Activated naive CD4-positive, alpha-beta T cell (primary cell): ENCODE data around the gene GNB5.
"Not testable (repeated sequence)": the region's sequence is repeated elsewhere in the genome, so short reads cannot be mapped to it uniquely, and the experiment has no call there.

ENCODE experiments used
- DNase-seq, 4 experiments: peaks; one replicate each; lab custom pipeline; 2025; lab: John Stamatoyannopoulos, UW

The GNB5 gene

DNA sequence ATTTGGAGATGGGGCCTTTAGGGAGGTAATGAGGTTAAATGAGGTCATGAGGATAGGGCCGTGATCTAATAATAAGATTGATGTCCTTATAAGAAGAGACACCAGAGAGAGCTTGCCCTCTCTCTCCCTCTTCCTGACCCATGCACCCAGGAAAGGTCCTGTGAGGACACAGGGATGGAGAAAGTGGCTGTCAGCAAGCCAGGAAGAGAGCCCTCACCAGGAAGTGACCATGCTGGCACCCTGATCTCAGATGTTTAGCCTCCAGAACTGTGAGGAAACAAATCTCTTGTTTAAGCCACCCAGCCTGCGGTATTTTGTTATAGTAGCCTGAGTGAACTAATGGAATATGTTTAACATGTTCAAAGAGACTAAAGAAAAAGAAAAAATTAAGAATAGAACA is 15.3 kb upstream of the GNB5 start:
- DNase-seq: no peak

DNA sequence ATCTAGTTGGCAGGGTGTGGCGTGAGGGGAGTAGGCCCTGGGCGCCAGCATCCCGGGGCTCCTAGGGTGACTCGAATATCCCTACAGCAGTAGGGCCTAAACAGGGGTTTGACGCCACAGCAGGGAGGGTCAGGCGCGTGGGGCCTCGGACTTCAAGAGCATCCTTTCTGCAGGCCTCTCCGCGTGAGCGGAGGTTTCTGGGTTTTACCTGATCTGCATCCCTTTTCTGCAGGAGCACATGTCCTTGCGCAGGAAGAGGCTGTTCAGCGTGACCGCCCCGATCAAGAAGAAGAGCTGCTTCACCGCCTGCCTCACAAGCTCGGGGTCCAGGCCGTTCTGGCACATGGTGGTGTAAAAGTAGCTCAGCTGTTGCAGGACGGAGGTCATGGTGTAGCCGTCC is 13.5 kb upstream of the GNB5 start:
- no peak for DNase-seq

DNA sequence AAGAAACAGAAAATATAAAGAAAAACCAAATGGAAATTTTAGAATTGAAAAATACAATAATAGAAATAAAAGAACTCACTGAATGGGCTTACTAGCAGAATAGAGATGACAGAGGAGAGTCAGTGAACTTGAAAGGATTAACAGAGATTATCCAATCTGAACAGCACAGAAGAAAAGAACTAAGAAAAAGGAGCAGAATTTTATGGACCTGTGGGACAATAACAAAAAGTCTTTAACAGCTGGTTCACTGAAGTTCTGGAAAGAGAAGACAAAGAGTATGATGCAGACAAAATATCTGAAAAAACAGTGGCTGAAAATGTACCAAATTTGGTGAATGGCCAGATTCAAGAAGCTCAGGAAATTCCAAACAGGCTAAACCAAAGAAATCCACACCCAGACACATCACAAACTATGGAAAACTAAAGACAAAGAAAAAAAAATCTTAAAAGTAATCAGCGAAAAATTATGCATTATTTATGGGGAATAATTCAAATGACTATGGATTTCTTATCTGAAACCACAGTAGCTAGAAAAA is 9.7 kb upstream of the GNB5 start:
- no peak for DNase-seq

DNA sequence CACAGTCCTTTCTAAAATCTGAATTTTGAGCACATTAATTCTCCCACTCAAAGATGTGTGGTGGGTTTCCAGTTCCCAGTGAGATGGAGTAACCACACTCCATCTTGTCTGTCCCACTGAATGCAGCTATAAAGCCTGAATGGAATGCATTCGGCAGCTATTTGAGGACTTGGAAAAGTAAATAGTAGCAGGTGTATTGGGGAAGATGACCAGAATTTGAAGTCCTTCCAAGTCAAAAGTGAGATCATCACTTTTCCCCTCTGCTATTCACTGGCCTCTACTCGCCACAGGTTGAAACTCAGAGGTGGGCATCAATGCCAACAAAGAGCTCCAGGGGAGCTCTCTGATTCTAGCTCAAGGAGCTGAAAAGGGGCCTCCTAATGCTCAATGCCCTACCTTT is 8.1 kb upstream of the GNB5 start:
- DNase-seq: no peak

DNA sequence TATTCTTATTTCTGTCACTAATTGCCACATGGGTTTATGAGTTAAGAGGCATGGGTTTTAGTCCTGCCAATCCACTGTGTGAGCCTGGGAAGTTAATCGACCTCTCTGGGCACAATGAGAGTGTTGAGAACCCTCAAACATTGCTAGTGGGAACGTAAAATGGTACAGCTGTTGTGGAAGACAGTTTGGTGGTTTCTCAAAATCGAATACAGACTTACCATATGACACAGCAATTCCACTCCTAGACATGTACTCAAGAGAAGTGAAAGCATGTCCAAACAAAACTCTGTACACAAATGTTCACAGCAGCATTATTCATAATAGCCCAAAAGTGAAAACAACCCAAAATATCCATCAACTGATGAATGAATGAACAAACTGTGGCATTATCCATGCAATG is 5.7 kb upstream of the GNB5 start:
- DNase-seq: no peak

DNA sequence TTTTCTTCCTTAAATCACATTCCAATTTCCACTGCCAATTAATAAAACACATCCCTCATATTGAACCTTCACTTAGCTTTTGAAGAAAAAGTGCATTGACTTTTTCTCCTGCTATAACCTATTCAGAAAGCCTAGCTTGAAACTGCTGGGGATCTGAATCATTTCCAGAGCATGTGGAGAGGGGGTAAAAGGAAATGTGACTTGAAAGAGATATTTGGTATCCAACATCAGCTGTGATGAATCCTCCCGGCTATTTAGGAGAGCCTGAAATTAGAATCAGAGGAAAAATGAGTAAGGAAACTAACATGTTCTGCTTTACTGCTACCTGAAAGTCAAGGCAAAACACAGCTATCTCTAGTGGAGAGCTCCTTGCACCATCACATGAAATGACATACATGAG is 2.6 kb upstream of the GNB5 start:
- no peak for DNase-seq

DNA sequence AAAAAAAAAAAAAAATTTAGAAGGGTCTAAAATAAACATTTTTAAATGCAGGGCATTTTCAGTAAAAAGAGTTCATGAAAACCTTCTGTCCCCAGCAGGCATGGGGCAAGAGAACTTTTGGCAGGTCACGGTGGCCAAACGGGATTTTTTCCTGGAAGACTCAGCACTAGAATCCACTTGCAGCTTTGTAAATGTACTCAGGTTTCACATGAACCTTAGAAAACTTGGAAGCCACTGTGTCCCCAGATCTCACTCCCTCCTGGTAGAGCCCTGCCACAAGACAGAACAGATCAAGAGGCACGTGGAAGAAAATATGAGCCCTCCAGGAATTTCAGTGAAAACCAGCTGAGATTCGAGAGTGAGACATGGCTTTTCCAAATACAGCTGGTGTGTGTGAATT is 2.1 kb upstream of the GNB5 start:
- no peak for DNase-seq

DNA sequence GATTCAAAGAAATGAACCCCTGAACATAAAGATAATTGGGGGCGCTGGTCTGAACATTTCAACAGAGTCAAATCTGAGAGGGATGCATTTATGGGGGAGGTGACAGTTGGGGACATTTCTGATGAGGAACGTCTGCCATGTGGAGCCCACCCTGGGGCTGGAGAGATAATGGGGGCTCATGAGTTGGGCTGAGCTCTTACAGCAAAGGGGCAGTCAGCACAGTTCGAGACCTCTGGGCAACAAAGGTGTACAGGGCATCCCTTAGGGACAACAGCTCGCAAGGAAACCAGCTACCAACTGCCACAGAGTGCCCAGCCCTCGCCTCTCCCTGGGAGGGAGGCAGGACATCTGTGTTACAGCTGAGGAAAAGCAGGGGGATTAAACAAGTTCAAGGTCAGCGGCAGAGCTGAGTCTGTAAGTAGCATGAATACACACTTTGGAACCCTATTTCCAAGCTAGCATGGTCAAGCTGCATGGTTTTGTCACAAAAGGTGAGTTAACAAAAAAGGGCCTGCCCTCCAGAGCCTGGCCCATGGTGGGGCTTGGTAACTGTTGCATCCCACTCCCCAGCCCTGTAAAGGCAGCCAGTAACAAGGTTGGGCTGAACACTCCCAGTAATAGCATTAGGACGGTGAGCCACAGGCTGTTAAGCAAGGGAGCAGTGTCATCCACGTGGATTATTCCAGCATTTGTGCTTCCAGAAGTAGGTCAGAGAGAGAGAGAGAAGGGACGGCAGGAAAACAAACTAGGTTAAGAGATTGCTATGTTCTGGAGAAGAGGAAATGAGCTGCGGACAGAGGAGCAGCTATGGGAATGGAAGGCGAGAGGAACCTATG is 4.3 kb downstream of the GNB5 start:
- DNase-seq: no peak

DNA sequence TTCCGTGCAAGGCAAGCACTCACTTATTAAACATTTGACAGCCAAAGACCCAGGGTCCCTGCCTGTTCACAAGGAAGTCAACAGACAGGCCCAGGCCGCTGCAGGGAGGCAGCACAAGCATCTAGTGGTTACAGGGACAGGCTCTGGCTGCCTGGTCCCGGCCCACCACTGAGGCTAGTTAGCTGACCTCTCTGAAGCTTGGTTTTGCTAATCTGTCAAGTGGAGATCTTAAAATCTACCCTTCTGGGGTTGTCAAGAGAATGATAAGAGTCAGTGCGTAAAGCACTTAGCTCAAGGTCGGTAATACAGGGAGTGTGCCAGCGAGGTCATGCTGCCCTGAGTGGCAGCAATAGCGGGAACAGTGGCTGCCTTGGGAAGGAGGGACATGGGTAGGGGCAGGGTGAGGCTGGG is 6.0 kb downstream of the GNB5 start:
- no peak for DNase-seq

DNA sequence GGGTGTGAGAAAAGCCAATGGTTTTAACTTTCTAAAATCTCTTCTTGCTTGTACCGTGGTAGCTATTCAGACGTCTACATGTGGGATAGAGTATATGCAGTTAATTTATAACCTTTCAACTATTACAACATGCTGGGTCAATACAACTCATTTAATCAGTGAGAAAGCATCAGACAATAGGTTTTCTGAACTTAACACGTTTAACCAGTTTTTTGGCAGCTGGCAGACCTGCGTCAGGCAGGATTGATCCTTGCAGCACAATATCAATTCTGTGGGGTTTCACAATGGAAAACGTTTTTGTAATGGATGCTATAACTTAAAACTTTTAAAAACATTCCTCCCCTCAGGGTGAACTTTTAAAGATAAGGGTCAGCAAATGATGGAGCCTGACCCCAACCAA is 6.5 kb downstream of the GNB5 start:
- no peak for DNase-seq

DNA sequence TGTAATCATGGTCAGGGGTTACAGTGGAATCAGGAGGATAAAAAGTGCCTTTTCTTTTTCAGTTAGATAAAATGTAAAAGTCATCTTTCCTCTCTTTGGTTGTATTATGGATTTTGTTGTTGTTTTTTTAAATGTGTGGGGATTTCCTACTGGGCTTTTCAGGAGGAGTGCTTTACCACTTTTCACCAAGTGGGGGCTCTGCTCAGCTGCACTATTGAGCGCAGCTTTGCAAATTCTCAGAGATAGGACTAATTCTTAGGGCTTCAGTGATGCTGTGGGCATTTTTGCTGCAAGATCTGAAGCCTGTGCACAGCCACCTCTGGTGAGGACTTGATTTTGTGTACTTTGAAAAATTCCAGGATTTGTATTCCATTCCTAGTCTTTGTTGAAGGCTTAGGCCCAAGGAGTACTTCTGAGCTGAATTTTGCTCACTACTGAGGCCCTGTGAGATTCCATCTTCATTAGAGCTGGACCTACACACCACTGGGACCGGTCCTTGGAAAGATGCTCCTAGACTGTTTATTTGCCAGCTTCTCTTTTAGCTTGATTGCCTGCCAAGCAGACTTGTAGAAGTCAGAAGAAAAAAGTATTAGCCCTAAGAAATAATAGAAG is 7.5 kb downstream of the GNB5 start:
- no peak for DNase-seq

DNA sequence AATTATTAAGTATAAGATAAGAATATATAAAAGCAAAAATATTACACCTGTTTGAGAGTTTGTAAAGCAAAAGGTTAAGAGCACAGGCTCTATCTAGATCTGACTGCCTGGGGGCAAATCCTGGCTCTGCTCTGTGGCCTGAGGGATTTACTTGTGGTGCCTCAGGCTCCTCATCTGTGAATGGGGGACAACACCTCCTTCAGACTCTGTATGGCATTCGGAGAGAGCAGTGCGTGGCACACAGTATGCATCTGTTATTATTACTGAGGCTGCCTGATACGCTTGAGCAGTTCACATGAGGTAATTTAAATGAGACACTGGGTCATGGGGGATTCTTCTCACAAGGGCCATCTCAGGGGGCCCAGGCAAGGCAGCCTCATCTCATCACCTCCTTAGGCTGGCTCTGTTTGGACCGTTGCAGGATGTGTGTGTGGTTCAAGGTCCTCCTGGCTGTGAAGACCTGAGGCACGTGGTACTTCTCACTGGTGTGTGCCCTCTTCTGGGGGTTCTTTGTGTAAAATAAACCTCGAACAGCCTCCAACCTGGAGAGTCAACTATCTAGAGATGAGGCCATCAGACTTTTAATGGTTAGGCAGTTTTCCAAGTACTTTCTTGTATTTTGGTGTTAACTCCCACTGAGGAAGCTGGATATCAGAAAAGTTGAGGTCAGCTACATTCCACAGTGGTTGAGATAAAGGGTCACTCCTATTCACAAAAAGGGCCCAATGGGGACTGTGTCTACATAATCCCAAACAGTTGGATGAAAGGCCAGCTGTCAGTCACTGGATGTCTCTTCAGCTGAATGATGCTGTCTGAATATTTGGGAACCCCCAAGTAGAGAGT is 9.0 kb downstream of the GNB5 start:
- DNase-seq: no peak

DNA sequence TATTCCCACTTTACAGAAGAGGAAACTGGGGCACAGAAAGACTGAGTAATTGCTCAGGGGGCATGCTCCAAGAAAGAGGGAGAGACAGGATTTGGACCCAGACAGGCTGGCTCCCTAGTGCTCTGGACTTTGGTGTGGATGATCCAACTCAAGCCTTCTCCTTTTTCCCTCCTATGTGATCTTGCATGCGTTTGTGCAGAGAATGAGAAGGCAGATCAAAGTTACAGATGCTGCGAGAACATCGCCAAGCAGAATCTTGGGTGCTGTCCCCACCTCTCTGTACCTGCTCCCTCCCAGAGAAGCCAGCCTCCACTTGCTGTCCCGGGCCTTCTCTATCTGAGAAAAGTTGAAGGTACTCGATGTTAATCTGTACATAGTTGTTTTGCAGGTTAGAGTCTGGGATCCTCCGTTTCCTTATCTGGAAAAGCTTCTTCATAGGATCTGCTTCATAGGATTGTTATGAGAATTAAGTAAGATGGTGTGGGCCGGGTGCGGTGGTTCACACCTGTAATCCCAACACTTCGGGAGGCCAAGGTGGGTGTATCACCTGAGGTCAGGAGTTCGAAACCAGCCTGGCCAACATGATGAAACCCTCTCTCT is 10.2 kb downstream of the GNB5 start:
- DNase-seq: no peak

DNA sequence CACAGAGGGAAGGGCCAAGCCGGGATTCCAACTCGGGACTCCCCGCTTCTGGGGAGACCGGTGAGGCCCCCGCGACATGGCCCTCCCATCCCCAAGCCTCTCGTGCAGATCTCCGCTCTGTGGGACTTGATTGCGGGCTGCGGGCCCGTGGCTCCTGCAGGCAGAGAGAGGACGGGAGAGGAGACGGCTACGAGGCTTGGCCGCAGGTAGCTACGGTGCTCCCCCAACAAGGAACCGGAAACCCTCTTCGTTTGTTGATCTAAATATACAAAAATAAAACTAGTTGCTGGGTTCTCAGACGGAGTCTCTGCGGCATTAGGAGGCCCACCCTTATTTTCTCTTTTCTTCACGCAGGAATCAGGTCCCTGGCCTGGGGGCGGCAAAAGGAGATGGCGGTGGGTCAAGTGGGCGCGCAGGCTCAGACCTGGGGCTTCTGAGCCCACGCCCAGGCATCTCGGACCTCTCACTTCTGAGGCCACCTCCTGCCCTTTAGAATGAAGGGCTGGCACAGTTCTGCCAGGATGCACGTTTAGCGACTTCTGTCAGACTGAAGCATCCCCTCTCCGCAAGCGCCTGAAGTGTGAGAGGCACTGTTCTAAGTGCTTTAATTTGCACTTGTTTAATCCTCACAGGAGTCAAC is 10.9 kb downstream of the GNB5 start:
- DNase-seq: peak in 2 of 4 experiments; percentile 44 to 56

DNA sequence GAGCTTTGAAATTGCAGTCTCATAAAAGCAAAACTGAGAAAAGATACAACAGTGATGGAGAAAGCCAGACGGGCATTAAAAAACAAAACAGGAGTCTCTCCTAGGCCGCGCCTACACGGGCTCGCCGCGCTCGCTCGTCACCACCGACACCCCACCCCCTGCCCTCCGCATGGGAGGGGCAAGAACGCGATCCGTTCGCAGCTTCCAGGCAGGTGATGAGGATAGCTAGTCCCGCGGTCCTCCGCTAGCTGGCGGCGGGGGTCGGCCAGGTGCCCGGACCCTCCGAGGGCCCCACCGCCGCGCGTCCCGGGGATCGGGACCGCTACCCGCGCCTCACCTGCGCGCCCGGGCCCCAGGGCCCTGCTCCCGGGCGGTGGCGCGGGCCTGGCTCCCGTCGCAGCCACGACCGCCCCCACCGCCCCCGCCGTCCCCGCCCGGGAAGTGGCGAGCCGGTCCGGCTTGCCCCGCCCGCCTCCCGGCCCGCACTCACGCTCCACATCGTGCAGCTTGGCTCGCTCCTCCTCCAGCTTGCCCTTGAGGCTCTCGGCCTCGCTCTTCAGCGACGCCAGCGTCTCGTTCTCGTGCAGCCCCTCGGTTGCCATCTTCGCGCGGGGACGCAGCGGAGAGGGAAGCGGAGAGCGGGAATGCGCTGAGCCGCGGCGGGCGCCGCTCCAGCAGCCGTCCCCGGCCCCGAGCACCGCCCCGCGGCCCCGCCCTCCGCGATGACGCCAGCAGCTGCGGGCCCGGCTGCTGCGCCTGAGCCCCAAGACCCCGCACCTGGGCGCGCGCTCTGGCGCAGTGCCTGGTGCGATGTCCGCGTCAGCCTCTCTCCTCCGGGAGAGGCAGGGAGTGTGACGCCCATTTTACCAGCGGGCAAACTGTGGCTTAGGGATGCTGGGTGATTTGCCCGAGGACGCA is 11.7 kb downstream of the GNB5 start:
- peak; percentile 43 to 82 (median 67) for DNase-seq

DNA sequence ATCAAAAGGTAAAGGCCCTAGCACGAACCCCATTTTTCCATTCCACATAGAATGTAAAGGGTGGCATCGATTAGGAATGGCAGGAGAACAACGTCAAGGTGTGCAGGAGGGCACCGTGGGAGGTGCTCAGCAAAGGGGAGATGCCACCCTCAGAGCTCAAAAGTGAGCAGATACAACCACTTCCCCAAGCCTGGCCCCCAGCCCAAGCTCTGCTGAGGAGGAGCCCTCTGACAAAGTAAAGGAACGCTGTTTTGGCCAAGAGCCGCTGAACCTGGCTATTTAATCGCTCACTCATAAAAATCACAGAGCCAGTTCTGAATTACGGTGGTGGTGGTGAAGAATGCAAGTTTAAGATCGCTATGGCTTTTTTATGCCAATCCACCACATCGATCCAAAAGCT is 12.4 kb downstream of the GNB5 start:
- no peak for DNase-seq

DNA sequence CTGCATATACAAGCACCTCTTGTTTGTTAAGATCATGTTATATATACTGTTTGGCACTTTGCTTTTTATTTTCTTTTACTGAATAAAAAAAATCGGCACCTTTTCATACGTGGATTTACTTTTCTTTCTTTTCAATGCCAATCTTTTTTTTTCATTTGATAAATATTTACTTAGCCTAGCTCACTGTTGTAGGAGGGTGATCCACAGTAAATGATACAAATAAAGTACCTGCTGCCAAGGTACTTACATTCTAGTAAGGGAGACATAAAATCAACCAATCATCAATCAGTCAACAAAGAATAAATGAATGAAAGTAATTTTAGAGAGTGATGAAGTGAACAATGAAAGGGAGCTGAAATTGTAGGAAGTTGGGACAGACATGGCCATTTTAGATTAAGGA is 18.3 kb downstream of the GNB5 start:
- DNase-seq: no peak

DNA sequence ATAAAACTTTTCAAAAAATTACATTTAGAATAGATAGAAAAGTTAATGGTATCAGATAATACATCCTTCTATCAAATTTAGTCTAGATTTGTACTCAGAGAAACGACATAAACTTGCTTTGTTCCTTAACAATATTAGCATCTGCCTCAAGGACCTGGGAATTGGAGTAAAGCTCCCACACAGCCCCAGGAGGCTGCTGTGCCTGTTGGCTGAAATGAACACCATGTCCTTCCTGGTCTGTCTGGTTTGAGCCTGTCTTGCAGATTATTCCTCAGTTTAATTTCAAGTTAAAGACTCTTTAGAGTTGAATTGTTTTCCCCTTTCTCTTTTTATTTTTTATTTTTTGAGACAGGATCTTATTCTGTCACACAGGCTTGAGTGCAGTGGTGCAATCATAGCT is 19.4 kb downstream of the GNB5 start:
- no peak for DNase-seq

DNA sequence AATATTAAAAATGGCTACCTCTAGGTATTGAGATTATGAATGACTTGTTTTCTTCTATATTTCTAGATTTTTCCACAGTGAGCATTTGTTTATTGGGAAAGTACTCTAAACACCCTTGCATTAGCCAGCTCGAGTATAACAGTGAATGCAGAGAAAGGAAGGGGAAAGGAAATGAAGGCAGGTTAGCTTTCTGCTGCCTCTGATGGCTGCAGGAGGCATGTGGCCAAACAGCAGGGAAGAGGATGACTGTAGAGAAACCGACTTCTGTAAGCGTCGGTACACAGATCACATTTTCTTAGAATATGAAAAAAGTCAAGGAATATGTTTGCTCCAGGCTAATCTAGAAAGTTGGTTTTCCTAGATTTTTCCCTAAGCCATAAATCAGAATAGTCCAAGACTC is 19.8 kb downstream of the GNB5 start:
- DNase-seq: no peak

DNA sequence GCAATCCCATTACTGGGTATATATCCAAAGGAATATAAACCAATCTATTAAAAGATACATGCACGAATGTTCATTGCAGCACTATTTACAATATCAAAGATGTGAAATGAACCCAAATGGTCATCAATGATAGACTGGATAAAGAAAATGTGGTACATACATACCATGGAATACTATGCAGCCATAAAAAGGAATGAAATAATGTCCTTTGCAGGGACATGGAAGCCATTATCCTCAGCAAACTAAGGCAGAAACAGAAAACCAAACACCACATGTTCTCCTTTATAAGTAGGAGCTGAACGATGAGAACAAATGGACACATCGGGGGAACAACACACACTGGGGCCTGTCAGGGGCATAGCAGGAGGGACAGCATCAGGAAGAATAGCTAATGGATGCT is 21.0 kb downstream of the GNB5 start:
- DNase-seq: not testable (repeated sequence)
